Nephron progenitor cell (in vitro differentiated cells): ENCODE results near the gene STT3B.

Experiments
- DNase-seq: peaks from one replicate; pipeline ENCODE4 v3.0.0; 2021
- H3K27ac Mint-ChIP-seq: 2 replicates; pipeline ENCODE4 v1.8.0; 2021; ENCODE audit warnings: mild to moderate bottlenecking, moderate library complexity, mixed read lengths
- H3K27me3 Mint-ChIP-seq: 2 replicates; pipeline ENCODE4 v1.8.0; 2021; ENCODE audit warnings: mild to moderate bottlenecking, low read depth, mixed read lengths; ENCODE audit not compliant: poor library complexity
- H3K36me3 Mint-ChIP-seq: 2 replicates; pipeline ENCODE4 v1.8.0; 2021; ENCODE audit warnings: low read depth, mixed read lengths
- H3K4me1 Mint-ChIP-seq: 2 replicates; pipeline ENCODE4 v1.8.0; 2021; ENCODE audit warnings: mixed read lengths
- H3K4me3 Mint-ChIP-seq: 2 replicates; pipeline ENCODE4 v1.8.0; 2021; ENCODE audit warnings: mild to moderate bottlenecking, moderate library complexity, mixed read lengths
- H3K9me3 Mint-ChIP-seq: 2 replicates; pipeline ENCODE4 v1.8.0; 2021; ENCODE audit warnings: mild to moderate bottlenecking, moderate library complexity, mixed read lengths
- TF ChIP-seq, protein P1 (sequence below): fragments of 200-600 bp; sonication (generic); IDR thresholded peaks from 2 replicates; pipeline ENCODE4 v1.5.0; 2021; ENCODE audit warnings: antibody characterized with exemption

The STT3B gene

DNA sequence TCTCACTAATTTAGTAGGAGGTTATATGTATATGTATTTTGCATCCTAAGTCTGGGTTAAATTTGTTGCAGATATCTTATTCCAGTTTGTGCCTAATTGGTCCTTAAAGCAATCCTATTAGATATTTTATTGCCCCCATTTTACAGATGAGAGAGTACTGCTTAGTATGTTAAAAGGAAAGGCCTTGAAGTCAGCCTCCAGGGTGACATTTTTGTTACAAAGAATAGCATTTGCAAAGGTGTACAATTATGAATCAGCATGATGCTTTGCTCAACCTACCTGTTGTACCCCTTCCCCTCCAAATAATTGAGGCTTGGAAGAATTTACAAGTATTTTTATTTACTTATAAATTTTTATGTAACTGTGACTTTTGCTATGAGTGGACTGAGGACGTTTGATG is 14.0 kb downstream of the STT3B start:
- TF ChIP-seq, protein P1, sequence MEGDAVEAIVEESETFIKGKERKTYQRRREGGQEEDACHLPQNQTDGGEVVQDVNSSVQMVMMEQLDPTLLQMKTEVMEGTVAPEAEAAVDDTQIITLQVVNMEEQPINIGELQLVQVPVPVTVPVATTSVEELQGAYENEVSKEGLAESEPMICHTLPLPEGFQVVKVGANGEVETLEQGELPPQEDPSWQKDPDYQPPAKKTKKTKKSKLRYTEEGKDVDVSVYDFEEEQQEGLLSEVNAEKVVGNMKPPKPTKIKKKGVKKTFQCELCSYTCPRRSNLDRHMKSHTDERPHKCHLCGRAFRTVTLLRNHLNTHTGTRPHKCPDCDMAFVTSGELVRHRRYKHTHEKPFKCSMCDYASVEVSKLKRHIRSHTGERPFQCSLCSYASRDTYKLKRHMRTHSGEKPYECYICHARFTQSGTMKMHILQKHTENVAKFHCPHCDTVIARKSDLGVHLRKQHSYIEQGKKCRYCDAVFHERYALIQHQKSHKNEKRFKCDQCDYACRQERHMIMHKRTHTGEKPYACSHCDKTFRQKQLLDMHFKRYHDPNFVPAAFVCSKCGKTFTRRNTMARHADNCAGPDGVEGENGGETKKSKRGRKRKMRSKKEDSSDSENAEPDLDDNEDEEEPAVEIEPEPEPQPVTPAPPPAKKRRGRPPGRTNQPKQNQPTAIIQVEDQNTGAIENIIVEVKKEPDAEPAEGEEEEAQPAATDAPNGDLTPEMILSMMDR = no peak
- no peak for DNase-seq
- peaks cover 31% of the 10 kb centered on the region for H3K36me3 Mint-ChIP-seq
- peaks cover 40% of the 10 kb centered on the region for H3K4me1 Mint-ChIP-seq
- H3K27ac Mint-ChIP-seq = peak overlapping the region; percentile 59
- peaks cover 6% of the 10 kb centered on the region for H3K9me3 Mint-ChIP-seq
- H3K4me3 Mint-ChIP-seq = no peak overlapping the region
- no peaks in the 10 kb centered on the region for H3K27me3 Mint-ChIP-seq

DNA sequence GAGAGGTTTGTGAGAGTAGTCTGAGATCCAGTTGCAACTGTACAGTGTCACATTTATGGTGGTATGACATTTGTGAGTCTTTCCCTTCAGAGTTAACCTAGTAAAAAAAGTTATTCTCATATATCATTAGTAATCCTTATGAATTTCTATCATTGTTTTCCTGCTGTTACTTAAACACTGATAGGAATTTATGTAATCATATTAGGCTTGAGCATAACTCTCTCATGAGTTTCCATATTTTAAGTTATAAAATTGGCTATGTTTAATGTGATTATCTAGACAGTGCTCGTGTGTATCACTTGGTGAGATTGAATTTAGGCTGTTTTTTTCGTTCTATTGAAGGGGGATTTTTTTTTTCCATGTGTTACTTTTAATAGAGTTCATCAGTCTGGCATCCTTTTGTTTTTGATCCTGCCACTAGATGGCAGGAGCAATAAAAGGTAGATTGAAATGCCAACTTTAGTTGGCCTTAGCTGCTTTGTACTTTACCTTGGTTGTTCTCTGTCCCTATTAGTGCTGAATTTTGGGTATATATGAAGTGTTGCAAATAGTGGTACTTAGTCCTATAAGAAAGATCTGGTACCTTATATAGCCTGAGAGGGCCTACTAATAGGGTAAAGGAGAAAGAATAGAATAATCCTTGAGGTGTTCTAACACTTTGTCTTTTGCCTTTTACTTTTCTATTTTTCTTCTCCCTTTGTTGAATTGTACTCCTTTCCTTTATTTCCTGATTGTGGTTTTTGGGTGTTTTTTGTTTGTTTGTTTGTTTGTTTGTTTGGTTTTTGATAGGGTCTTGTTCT is 17.9 kb downstream of the STT3B start:
- TF ChIP-seq, protein P1 = peak; percentile 42
- peaks cover 18% of the 10 kb centered on the region for H3K4me1 Mint-ChIP-seq
- H3K4me3 Mint-ChIP-seq = no peak overlapping the region

DNA sequence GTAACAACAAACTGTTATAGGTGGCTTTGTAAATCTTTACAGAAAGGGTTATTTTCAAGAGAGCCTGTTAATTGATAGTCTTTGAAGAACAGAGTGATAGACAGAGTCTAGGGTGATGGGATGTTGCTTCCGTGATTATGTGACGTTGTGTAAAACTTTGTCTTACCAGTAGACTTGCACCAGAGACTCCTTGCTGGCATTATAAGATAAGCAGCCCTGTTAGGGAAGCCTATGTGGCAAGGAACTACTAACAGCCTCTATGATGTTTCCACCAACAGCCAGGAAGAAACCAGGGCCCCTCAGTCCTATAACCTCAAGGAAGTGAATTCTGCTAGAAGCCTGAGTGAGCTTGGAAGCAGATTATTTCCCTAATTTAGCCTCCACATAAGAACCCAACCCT is 18.9 kb downstream of the STT3B start:
- Mint-ChIP-seq H3K4me1 (peaks cover 9% of the 10 kb centered on the region), H3K4me3 (no peak overlapping the region), H3K36me3 (peaks cover 64% of the 10 kb centered on the region), H3K9me3 (peaks cover 50% of the 10 kb centered on the region), H3K27ac (no peak overlapping the region), H3K27me3 (no peaks in the 10 kb centered on the region)
- TF ChIP-seq, protein P1 = no peak
- no peak for DNase-seq

More for the DNA sequence above, 17.9 kb downstream of the STT3B start:
- no peak for DNase-seq
- H3K9me3 Mint-ChIP-seq = peaks cover 40% of the 10 kb centered on the region
- H3K27me3 Mint-ChIP-seq = no peaks in the 10 kb centered on the region
- H3K27ac Mint-ChIP-seq = no peak overlapping the region
- peaks cover 55% of the 10 kb centered on the region for H3K36me3 Mint-ChIP-seq

DNA sequence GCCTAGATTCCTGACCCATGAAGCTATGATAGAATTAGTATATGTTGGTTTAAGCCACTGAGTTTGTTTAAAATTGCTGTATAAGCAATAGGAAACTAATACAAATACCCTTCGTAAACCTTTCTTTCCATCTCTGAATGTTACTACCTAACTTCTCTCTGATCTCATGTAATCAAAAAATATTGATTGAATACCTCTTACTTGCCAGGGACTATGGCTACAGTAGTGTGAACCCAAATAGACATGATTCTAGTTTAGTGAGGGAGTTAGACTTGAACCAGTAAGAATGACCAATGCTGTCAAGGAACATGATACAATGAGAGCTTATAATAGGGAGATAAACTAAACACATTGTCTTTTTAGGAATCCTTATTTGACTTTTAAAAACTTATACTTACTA is 19.4 kb downstream of the STT3B start:
- Mint-ChIP-seq H3K4me1 (peaks cover 9% of the 10 kb centered on the region), H3K4me3 (no peak overlapping the region), H3K9me3 (peaks cover 54% of the 10 kb centered on the region), H3K36me3 (peaks cover 66% of the 10 kb centered on the region), H3K27me3 (no peaks in the 10 kb centered on the region), H3K27ac (no peak overlapping the region)
- TF ChIP-seq, protein P1 = no peak
- no peak for DNase-seq

DNA sequence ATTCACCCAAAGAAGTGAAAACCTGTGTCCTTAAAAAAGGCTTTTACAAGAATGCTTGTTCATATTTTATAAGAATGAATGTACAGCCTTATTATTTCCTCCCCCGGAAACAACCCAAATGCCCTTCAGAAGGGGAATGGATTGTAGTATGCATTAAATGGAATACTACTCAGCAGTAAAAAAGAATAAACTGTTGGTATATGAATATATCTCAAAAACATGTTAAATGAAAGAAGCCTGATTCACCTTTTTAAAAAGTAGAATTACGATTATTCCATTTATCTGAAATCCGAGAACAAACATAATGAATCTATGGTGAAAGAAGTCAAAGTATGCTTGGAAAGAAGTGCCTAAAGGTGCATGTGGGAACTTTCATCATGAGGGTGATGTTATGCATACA is 20.5 kb downstream of the STT3B start:
- H3K27me3 Mint-ChIP-seq = no peaks in the 10 kb centered on the region
- DNase-seq = no peak
- peaks cover 65% of the 10 kb centered on the region for H3K9me3 Mint-ChIP-seq
- H3K27ac Mint-ChIP-seq = no peak overlapping the region
- H3K4me3 Mint-ChIP-seq = no peak overlapping the region
- H3K36me3 Mint-ChIP-seq = peaks cover 76% of the 10 kb centered on the region
- TF ChIP-seq, protein P1 = no peak
- peaks cover 1% of the 10 kb centered on the region for H3K4me1 Mint-ChIP-seq

DNA sequence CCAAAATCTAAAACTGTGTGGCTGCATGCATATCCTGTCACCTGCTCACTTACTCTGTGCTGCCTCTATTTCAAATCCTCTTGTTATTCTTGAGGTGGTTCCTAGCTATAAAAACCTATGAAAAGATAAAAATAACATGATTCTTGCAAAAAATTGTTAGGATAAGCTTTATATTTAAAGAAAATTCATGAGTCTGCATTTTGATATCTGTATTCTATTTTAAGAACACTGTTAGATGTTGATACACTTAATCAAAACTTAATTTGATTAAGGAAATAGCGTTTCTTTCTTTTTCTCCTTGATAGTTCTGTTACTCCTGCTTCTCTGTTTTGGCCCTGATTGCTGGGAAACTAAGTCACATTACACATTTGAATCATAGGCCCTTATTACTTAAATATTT is 22.5 kb downstream of the STT3B start:
- no peak overlapping the region for H3K27ac Mint-ChIP-seq
- no peaks in the 10 kb centered on the region for H3K27me3 Mint-ChIP-seq
- H3K36me3 Mint-ChIP-seq = peaks cover 96% of the 10 kb centered on the region
- H3K4me3 Mint-ChIP-seq = no peak overlapping the region
- no peaks in the 10 kb centered on the region for H3K4me1 Mint-ChIP-seq
- peaks cover 84% of the 10 kb centered on the region for H3K9me3 Mint-ChIP-seq
- DNase-seq = no peak
- TF ChIP-seq, protein P1 = no peak
